NCI-H1694 (cell line): ENCODE results near the gene RNASEL.
"Not testable (repeated sequence)": the region's sequence is repeated elsewhere in the genome, so short reads cannot be mapped to it uniquely, and the experiment has no call there.

Source experiments
- DNase-seq: peaks from one replicate; lab custom pipeline; 2025; lab: John Stamatoyannopoulos, UW

Gene RNASEL

GRCh38 chr1:182563095-182563494 lies 26.0 kb downstream of the RNASEL start:
- DNase-seq, result no peak

- DNase-seq, result no peak
Measured at GRCh38 chr1:182561456-182561855, 27.6 kb downstream of the RNASEL start.

GRCh38 chr1:182560392-182560984 lies 28.6 kb downstream of the RNASEL start:
- DNase-seq, result no peak

GRCh38 chr1:182556279-182556678 lies 32.8 kb downstream of the RNASEL start:
- no peak for DNase-seq

GRCh38 chr1:182555493-182555892 lies 33.6 kb downstream of the RNASEL start:
- no peak for DNase-seq

- no peak for DNase-seq
Measured at GRCh38 chr1:182552527-182552926, 36.5 kb downstream of the RNASEL start.

- DNase-seq, result no peak
Measured at GRCh38 chr1:182549811-182550210, 39.2 kb downstream of the RNASEL start.

- DNase-seq, result no peak
Measured at GRCh38 chr1:182549346-182549745, 39.7 kb downstream of the RNASEL start.

GRCh38 chr1:182533896-182534295 lies 55.2 kb downstream of the RNASEL start:
- DNase-seq, result no peak

- DNase-seq, result not testable (repeated sequence)
Measured at GRCh38 chr1:182528206-182528605, 60.9 kb downstream of the RNASEL start.

- no peak for DNase-seq
Measured at GRCh38 chr1:182527680-182528079, 61.4 kb downstream of the RNASEL start.

- DNase-seq, result no peak
Measured at GRCh38 chr1:182525342-182525741, 63.7 kb downstream of the RNASEL start.
